Stimulated activated CD4-positive, alpha-beta T cell treated with anti-CD3 and anti-CD28 coated beads, Interleukin-2, amount 100 ng/mL, for 48 hours (primary cell): ENCODE data around the gene TMEM119.
"Not testable (repeated sequence)": the region's sequence is repeated elsewhere in the genome, so short reads cannot be mapped to it uniquely, and the experiment has no call there.

ENCODE experiments used
- DNase-seq, 2 donors: peaks; one replicate each; pipeline ENCODE4 v3.0.0-alpha.2; 2020

TMEM119 gene

DNA sequence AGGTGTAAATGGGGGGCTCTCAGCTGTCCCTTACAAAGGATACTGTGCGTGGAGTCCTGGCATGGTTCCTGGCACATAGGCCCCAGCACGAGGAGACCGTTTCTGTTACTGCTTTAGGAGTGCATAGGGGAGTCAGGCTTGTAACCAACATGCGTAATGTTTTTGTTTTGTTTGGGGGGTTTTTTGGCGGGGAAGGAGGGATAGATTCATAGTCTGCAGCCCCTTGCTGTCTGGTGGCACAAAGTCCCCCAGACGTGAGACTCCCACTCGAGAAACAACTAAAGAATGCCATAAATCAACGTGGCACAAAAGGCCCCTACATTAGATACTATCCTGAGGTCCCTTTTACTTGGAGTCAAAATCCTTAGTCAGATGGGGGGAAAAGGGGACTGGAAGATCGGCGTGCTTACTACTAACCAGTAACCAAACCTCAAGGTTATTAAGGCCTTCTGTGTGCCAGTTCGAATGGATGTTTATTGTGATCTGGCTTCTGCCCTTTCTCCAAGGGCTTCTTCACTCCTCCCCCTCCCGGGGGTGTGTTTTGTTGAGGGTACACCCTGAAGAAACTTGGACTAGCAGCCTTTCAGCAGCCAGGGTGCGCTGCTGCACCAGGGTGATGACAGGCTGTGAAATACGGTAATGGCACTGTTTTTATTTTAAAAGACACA, 34.6 kb downstream of the TMEM119 start:
- DNase-seq, result peak; percentile 74 to 78

DNA sequence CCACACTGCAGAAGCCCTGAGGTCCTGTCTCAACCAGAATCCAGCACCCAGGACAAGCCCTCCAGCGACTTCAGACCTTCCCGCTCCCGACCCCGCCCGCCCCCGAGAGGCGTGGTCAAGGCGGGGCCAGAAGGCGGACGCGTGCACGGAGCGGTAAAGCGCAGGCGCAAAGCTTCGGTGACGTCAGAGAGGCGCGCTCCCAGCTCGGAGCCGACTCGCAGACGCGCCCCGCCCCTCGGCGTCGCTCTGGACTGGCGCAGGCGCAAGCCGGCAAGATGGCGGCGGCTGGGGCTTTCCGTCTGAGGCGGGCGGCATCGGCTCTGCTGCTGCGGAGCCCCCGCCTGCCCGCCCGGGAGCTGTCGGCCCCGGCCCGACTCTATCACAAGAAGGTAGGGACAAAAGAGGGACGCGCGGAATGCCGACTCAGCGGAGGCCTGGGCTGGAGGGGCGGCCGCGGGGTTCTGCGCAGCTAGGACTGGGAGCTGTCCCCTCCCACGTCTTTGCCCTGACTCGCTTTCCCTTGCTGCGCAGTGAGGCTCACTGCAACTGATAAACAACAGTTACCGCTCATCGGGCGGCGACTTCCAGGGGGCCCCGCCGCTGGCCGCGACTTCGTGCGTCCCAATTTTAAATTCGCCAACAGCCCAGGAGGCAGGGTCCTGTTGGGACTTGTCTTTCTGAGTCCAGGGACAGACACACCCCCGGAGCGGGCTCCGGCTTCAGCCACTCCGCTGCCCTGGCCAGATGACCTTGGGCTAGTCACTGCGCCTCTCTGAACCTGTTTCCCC, 35.3 kb downstream of the TMEM119 start, which contains the start of gene ISCU:
TSS of gene ISCU (plus strand) at position 249 of the 788 bp plus-strand sequence. CDS start at position 276, 27 bp downstream.
- DNase-seq, result peak; percentile 99 to 100

DNA sequence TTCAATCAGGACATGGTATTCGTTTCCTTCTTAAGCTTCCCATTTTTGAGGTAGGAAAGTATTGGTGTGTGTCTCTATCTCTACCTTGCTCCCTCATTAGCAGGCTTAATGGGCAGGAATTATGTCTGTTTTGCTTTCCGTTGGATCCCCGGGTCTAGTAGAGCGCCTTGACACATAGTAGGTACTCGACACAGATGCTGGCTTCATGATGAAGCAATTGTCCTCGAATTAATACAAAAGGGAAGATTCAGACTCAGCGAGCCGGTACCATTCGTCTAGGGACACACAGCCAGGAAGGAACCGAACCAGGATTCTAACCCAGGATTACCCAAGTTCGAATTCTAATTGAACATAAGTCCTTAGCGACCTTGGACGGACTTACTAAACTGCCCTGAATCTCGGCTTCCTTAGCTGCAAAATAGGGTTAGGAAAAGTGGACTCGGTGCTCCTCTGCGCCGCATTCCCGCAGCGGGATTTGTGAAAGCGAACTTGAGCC, 36.0 kb downstream of the TMEM119 start:
- DNase-seq, result no peak

DNA sequence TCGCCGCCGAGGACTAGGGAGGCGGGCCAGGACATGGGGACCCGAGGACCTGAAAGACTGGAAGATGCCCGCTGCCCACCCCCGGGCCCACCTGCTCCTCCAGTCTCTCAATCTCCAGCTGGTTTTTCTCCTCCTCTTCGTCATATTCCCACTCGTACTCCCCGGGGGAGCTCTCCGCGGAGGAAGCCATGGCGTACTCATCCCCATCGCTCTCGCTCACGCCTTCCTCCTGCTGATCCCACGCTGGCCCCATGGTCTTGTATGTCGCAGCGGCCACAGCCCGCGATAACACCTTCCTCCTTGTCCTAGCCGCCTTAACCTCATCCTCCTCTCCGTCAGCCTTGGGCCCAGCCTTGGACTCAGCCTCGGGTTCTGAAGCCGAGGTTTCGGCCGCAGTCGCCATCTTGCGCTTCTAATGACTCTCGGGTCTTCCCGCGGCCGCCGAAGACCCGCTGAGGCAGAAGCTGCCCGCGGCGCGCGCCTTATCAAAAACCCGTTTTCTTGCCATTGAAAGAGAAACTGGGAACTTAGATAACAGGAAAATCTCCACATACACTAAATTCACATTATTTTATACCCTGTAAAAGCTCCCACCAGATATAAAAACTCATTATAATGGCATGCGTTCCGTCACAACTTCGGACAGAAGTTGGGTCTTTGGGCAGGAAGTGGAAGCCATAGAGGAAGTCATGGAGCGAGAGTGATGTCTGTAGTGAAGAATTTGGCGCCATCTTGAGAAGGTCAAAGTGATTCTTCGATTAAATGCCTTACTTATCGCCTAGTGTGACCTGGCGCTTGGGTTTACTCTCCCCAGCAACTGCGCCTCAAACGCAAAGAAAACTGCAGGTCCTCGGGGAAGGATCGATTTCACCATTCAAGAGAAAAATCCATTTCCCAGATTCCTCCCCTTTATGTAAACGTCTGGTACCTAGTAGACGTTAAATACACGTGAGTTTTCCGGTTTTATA, 36.8 kb downstream of the TMEM119 start, which contains the start of gene SART3:
TSS of gene SART3 (minus strand) at position 422 of the 968 bp plus-strand sequence. CDS start at position 403, 19 bp downstream.
- DNase-seq, result peak; percentile 70 to 74

DNA sequence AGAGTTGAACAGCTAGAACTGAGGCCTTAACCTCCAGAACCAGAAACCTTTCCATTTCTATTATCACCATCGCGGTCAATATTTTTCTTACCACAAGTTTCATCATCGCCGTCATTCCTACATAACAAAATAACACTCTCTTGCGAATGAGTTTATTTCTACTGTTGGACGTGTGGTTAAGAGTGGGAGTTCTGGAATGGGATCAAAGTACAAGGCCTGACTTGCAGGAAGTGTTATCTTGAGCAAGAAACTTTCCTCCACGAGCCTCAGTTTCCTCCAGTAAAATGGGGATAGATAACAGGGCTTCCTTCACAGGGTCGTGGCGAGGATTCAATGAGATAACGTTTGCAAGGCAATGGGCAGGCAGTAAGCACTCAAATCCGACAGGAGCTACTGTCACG, 37.6 kb downstream of the TMEM119 start:
- DNase-seq, result no peak

DNA sequence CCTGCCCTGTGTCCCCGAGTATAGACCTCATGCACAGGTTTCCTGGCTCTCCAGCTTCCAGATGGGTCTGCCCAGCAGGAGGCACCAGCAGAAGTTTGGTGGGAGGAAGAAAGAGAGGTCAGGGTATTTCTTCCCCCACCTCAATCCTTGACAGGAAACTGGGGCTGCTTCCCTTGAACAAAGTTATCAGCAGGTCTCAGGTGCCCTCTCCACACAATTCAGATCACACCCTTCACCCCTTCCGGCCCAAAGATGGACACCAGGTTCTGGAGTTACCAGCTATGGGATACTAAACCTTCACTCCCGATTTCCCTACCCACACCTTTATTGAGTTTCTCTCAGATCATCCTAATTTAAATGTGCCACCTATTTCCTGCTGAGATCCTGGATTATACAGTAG, 38.1 kb downstream of the TMEM119 start:
- DNase-seq, result no peak

DNA sequence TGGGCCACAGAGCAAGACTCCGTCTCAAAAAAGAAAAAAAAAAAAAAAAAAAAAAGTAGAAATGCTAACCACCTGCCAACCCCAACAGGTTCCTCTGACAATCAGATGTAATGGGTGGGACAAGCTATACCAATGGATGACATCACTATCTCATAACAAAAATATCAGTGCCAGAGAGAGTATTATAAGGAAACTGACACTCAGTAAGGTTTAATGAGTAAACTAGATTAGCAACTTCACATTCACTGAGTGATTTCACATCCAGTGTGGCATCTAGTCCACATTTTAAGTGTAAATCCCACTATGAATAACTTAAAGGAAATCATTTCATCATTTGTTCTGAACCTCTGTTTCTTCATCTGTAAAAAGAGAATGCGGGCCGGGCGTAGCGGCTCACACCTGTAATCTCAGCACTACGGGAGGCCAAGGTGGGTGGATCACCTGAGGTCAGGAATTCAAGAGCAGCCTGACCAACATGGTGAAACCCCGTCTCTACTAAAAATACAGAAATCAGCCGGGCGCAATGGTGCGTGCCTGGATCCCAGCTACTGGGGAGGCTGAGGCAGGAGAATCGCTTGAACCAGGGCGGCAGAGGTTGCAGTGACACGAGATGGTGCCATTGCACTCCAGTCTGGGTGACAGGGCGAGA, 38.8 kb downstream of the TMEM119 start:
- no peak for DNase-seq

DNA sequence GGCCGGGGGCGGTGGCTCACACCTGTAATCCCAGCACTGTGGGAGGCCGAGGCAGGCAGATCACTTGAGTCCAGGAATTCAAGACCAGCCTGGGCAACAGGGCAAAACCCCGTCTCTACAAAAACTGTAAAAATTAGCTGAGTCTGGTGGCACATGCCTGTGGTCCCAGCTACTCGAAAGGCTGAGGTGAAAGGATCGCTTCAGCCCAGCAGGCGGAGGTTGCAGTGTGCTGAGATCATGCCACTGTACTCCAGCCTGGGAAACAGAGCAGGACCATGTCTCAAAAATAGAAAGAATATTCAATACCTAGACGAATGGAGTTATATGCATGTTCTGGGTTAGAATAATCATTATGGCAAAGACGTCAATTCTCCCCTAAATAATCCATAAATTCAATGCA, 42.5 kb downstream of the TMEM119 start:
- DNase-seq, result not testable (repeated sequence)

DNA sequence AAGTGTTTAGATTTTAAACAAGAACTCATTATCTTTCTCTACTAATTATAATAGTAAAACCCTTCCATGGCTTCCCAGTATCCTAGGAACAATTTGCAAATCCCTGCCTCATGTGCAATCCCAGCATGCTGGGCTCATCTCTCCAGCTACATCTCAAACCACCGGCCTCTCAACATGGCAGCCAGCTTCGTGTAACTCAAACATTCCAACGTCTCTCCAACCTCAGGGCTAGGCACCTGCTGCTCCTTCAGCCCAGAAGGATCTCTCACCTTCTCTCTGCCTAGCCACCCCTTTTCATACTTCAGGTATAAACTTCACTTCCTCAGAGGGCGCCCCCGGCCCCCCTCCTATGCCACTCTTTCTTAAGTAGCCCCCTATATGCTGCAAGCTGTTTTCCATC, 44.1 kb downstream of the TMEM119 start:
- DNase-seq, result no peak

DNA sequence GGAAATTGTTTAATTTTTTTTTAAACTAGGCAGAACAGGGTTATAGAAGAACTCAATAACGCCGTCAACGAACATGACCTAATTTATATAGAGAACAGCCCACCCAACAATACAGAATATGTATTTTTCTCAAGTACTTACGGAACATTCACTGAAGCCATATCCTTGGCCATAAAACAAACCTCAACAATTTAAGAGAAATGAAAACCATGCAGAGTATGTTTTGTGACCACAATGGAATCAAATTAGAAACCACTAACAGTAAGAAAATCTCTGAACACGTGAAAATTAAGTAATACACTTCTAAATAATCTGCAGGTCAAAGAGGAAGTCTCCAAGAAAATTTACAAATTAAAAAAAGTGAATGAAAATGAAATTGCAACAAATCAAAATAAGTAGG, 46.3 kb downstream of the TMEM119 start:
- no peak for DNase-seq

DNA sequence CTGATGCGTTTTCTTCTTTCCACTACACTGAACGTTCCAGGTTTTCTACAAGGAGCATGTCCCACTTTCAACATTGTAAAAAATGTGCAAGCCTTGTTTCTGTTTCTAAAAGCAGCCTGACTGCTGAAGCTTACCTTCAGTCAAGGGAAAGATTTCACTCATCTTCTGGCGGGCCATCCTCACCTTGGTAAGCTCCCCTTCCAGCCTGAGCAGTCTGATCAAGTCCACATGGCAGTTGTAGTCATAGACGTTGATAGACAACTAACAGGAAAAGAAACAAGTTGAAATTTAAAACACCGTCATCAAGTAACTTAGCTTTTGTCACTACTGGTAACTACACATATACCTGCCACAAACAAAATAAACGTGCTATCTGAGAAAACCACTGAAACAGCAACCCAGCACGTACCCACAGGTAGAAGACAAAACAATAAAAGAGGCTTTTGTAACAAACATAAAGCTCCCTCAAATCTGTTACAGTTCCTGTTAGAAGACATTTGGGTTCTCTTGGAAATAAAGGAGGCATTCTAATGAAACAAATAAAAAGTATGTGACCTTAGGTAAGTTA, 48.8 kb downstream of the TMEM119 start:
- no peak for DNase-seq

DNA sequence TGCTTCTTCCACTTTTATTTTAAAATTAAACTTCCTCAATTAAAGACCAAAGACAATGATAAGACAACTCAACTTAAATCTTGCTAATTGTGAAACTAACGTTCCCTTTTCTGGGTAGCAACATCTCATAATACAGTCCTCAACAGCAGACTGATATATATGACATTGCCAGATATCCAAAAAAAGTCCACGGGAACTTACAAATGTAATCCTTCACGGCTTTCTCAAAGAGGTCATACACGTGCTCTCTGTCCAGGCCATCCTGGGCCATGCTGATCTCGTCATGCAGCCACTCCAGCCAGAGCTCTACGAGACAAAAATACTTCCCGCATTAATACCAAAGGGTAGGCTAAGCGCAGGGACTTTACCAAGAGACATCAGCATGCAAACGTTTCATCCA, 50.2 kb downstream of the TMEM119 start:
- no peak for DNase-seq

DNA sequence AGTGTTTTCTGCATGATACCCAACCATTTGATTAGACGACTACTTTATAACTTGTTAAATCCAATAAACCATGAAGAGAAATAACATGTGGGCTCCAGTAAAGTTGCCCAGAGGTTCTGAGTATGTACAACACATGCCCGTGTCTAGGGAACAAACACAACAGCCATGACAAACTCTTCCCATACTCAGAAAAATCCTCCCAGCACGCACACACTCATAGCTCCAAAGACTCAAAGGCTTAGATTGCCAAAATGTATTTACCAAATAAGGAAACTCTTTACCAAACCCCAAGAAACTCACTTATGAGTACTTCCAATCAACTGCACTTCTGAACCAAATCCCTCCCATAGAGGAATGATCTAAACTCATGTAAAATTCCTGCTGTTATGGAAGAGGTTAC, 54.2 kb downstream of the TMEM119 start:
- DNase-seq, result no peak

DNA sequence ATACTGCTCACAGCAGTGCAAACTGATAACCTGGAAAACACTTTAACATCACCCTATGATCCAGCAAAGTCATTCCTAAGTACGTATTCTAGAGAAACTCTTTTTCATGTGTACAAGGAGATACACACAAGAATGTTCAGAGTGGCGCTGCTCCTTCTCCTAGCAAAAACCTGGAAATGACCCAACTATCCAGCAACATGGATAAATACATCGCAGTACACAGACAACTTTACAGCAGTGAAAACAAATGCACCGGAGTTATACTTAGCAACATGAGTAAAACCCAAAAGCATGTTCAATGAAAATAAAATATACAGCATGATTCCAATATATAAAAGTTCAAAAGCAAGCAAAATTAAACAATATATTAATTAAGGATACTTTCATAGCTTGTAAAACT, 55.6 kb downstream of the TMEM119 start:
- DNase-seq, result no peak
